HepG2 (cell line): Measurements from ENCODE around the gene DUSP7. TPM values are rescaled to one million over a fixed set of nuclear protein-coding genes. Genes with fewer than 3 reads are reported as not detected.

ENCODE experiments used
- ARNT ChIP-seq: fragments of 450-650 bp; IDR thresholded peaks from 2 replicates; pipeline ENCODE4 v1.6.1; 2017
- BHLHE40 ChIP-seq: IDR thresholded peaks from 2 replicates; pipeline ENCODE4 v1.6.1; 2011; ENCODE audit warnings: low read length, improper control_type of control experiment
- HOXA3 ChIP-seq: sonication (generic); formaldehyde crosslinking; IDR thresholded peaks from 2 replicates; pipeline ENCODE4 v1.5.0; 2020; ENCODE audit warnings: missing genetic modification reagents
- KDM2A ChIP-seq: sonication (generic); formaldehyde crosslinking; IDR thresholded peaks from 2 replicates; pipeline ENCODE4 v1.4.0; 2020; ENCODE audit warnings: low read depth, missing genetic modification reagents, borderline replicate concordance
- KLF13 ChIP-seq: sonication (generic); formaldehyde crosslinking; IDR thresholded peaks from 2 replicates; pipeline ENCODE4 v1.4.0; 2020; ENCODE audit warnings: mild to moderate bottlenecking, missing genetic modification reagents
- MIER3 ChIP-seq: IDR thresholded peaks from 2 replicates; pipeline ENCODE4 v1.6.1; 2016; ENCODE audit warnings: missing compliant biosample characterization, borderline replicate concordance
- MIXL1 ChIP-seq: IDR thresholded peaks from 2 replicates; pipeline ENCODE4 v1.6.1; 2016
- MXD4 ChIP-seq: IDR thresholded peaks from 2 replicates; pipeline ENCODE4 v1.6.1; 2016; ENCODE audit warnings: mild to moderate bottlenecking, missing biosample characterization, missing genetic modification reagents
- RAD21 ChIP-seq: fragments of 450-650 bp; formaldehyde crosslinking; IDR thresholded peaks from 2 replicates; pipeline ENCODE4 v1.5.0; 2020; ENCODE audit warnings: mild to moderate bottlenecking
- RXRA ChIP-seq: sonication (generic); formaldehyde crosslinking; IDR thresholded peaks from 2 replicates; pipeline ENCODE4 v1.5.1; 2020; ENCODE audit warnings: missing genetic modification reagents
- SNAI1 ChIP-seq: sonication (generic); formaldehyde crosslinking; IDR thresholded peaks from 2 replicates; pipeline ENCODE4 v1.5.0; 2020; ENCODE audit warnings: mild to moderate bottlenecking, missing genetic modification reagents, borderline replicate concordance
- TARDBP ChIP-seq: sonication (generic); formaldehyde crosslinking; IDR thresholded peaks from 2 replicates; pipeline ENCODE4 v1.8.0; 2022; ENCODE audit warnings: mild to moderate bottlenecking, missing genetic modification reagents
- ZC3H4 ChIP-seq: sonication (generic); formaldehyde crosslinking; IDR thresholded peaks from 2 replicates; pipeline ENCODE4 v1.4.0; 2020; ENCODE audit warnings: missing genetic modification reagents, borderline replicate concordance
- ZNF12 ChIP-seq: sonication (generic); formaldehyde crosslinking; IDR thresholded peaks from 2 replicates; pipeline ENCODE4 v1.5.0; 2020; ENCODE audit warnings: missing genetic modification reagents
- ZNF282 ChIP-seq: fragments of 450-650 bp; IDR thresholded peaks from 2 replicates; pipeline ENCODE4 v1.6.1; 2018; ENCODE audit not compliant: partially characterized antibody
- ZNF333 ChIP-seq: sonication (generic); formaldehyde crosslinking; IDR thresholded peaks from 2 replicates; pipeline ENCODE4 v1.4.0; 2020; ENCODE audit warnings: mild to moderate bottlenecking, missing genetic modification reagents, borderline replicate concordance
- ZNF552 ChIP-seq: sonication (generic); formaldehyde crosslinking; IDR thresholded peaks from 2 replicates; pipeline ENCODE4 v1.9.0; 2022; ENCODE audit warnings: missing genetic modification reagents, mild to moderate bottlenecking, borderline replicate concordance
- ZNF780A ChIP-seq: sonication (generic); formaldehyde crosslinking; IDR thresholded peaks from 2 replicates; pipeline ENCODE4 v1.8.0; 2022; ENCODE audit warnings: mild to moderate bottlenecking, missing genetic modification reagents, moderate library complexity
- polyA plus RNA-seq, 8 experiments: library from polyadenylated mRNA; depleted of rRNA in 3 of 8; stranded (reverse) in 7 of 8; unstranded in 1 of 8; fragments of >200 nt; fragmentation: Illumina TruSeq in 4 of 8; extraction: Trizol in 4 of 8; gene quantifications; 2 replicates each; pipeline versions ENCODE4 v1.2.1 to v1.2.3, GENCODE V29; 2011 to 2016; ENCODE audit warnings: low read depth in 4 of 8, missing spikeins in 1 of 8, mixed read lengths in 1 of 8; ENCODE audit not compliant: insufficient read depth in 1 of 8
- total RNA-seq, 5 experiments: library from RNA; depleted of rRNA; stranded (reverse); fragments of >200 nt; fragmentation: Illumina TruSeq; extraction: Trizol; gene quantifications; 2 replicates each; pipeline ENCODE4 v1.2.3, GENCODE V29; 2016; ENCODE audit warnings: low read depth in 1 of 5
- TF ChIP-seq, protein P1 (sequence below): sonication (generic); formaldehyde crosslinking; IDR thresholded peaks from 2 replicates; pipeline ENCODE4 v1.4.0; 2020; ENCODE audit warnings: missing genetic modification reagents, borderline replicate concordance
- TF ChIP-seq, protein P2 (sequence below), 2 experiments: sonication (generic) in 1 of 2; formaldehyde crosslinking in 1 of 2; IDR thresholded peaks; 2 replicates each; pipeline versions ENCODE4 v1.4.0 to v1.6.1; 2016 to 2020; ENCODE audit warnings: borderline replicate concordance in 1 of 2, low read depth in 1 of 2, mild to moderate bottlenecking in 1 of 2, missing genetic modification reagents in 1 of 2

The DUSP7 gene
- total and polyA plus RNA-seq, 2 of the 13 experiments (the other 11 are each of a cell fraction or from before 2014, with no cell fraction given), result 6.6 to 8.8 TPM

DNA sequence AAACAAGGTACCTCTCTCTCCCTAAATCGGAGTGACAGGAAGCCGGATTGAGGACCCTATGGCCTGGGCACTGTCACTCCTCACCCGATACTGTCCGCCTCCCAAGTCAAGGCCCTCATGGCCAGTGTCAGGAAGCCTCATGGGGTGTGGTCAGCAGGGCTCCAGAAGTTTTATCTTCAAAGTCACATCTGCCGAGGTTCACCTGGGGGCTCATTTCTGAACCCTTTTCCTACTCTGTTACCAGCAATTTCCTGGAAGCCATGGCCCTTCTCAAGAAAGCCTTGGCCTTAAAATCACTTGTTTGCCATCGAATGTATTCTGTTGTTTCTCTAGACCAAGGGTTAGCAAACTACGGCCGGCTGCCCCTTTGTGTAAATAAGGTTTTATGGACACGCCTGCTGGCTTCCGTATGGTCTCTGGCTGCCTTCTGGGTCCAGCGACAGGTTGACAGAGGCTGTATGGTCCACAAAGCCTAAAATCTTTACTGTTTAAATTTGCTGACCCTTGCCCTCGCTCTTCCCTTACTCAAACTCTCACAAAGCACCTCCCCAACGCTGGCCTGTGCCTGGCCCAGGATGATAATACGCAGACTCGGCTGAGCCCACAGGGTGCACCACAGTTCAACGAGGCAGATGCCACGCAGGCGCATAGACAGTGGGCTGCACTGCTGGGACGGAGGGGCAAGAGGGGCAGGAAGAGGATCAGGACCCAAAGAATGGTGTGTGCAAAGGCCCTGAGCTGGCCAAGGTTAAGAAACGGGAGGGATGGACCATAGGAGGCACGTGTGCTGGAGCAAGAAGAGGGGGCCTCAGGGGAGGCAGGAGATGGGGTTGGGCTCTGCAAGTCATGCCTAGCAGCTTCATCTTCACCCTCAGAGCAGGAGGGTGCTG, 24.7 kb upstream of the DUSP7 start (continued):
- no peak for TF ChIP-seq ZNF333 (CRISPR knock-in tag)
- no peak for TF ChIP-seq ZC3H4
- TF ChIP-seq ZNF552, result peak; percentile 78; the same call in 1 of the 2 replicates
- TF ChIP-seq RAD21 (CRISPR knock-in tag), result no peak
- TF ChIP-seq KDM2A (CRISPR knock-in tag), result peak; percentile 58; the same call in 1 of the 2 replicates
- TF ChIP-seq, protein P1, sequence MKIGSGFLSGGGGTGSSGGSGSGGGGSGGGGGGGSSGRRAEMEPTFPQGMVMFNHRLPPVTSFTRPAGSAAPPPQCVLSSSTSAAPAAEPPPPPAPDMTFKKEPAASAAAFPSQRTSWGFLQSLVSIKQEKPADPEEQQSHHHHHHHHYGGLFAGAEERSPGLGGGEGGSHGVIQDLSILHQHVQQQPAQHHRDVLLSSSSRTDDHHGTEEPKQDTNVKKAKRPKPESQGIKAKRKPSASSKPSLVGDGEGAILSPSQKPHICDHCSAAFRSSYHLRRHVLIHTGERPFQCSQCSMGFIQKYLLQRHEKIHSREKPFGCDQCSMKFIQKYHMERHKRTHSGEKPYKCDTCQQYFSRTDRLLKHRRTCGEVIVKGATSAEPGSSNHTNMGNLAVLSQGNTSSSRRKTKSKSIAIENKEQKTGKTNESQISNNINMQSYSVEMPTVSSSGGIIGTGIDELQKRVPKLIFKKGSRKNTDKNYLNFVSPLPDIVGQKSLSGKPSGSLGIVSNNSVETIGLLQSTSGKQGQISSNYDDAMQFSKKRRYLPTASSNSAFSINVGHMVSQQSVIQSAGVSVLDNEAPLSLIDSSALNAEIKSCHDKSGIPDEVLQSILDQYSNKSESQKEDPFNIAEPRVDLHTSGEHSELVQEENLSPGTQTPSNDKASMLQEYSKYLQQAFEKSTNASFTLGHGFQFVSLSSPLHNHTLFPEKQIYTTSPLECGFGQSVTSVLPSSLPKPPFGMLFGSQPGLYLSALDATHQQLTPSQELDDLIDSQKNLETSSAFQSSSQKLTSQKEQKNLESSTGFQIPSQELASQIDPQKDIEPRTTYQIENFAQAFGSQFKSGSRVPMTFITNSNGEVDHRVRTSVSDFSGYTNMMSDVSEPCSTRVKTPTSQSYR (CRISPR knock-in tag), result peak; percentile 32; the same call in 1 of the 2 replicates
- TF ChIP-seq ZNF12 (CRISPR knock-in tag), result no peak
- TF ChIP-seq RXRA (CRISPR knock-in tag), result peak; percentile 79; the same call in 1 of the 2 replicates
- no peak for TF ChIP-seq SNAI1 (CRISPR knock-in tag)
- no peak for TF ChIP-seq ZNF282
- TF ChIP-seq, protein P2, sequence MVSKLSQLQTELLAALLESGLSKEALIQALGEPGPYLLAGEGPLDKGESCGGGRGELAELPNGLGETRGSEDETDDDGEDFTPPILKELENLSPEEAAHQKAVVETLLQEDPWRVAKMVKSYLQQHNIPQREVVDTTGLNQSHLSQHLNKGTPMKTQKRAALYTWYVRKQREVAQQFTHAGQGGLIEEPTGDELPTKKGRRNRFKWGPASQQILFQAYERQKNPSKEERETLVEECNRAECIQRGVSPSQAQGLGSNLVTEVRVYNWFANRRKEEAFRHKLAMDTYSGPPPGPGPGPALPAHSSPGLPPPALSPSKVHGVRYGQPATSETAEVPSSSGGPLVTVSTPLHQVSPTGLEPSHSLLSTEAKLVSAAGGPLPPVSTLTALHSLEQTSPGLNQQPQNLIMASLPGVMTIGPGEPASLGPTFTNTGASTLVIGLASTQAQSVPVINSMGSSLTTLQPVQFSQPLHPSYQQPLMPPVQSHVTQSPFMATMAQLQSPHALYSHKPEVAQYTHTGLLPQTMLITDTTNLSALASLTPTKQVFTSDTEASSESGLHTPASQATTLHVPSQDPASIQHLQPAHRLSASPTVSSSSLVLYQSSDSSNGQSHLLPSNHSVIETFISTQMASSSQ (IDR thresholded peaks at IDR 0.05; ENCODE audit: low read depth), result peak; percentile 18; the same call in 1 of the 2 replicates
- TF ChIP-seq, protein P2 (CRISPR knock-in tag; IDR thresholded peaks at IDR 0.05; ENCODE audit: borderline replicate concordance), result peak; percentile 57; the same call in 1 of the 2 replicates
- TF ChIP-seq ARNT, result no peak
- TF ChIP-seq KLF13 (CRISPR knock-in tag), result no peak
- TF ChIP-seq MIER3 (CRISPR knock-in tag), result peak; percentile 69; the same call in 1 of the 2 replicates
- TF ChIP-seq MXD4 (CRISPR knock-in tag), result no peak
- peak; percentile 67; the same call in 1 of the 2 replicates for TF ChIP-seq HOXA3 (CRISPR knock-in tag)
- no peak; the same call in none of the 2 replicates for TF ChIP-seq MIXL1 (CRISPR knock-in tag)
- no peak for TF ChIP-seq BHLHE40
- TF ChIP-seq TARDBP (CRISPR knock-in tag), result peak; percentile 86
- TF ChIP-seq ZNF780A (CRISPR knock-in tag), result no peak
